Panc1 (cell line): ENCODE measurements around the gene CAVIN2.

Experiments used
- CTCF ChIP-seq: fragments of 450-650 bp; IDR thresholded peaks from 2 replicates; pipeline ENCODE4 v1.5.1; 2017; ENCODE audit warnings: mild to moderate bottlenecking
- TF ChIP-seq, protein P1 (sequence below), 2 experiments: IDR thresholded peaks; 2 replicates each; pipeline ENCODE4 v1.6.1; 2011 to 2012; ENCODE audit warnings: low read depth in 2 of 2, control low read depth in 1 of 2, low read length in 1 of 2, mild to moderate bottlenecking in 1 of 2, moderate library complexity in 1 of 2; ENCODE audit not compliant: insufficient read depth in 1 of 2

GRCh38 chr2:191836853-191837769 lies 9.8 kb downstream of the CAVIN2 start:
- no peak for TF ChIP-seq CTCF
- TF ChIP-seq, protein P1, sequence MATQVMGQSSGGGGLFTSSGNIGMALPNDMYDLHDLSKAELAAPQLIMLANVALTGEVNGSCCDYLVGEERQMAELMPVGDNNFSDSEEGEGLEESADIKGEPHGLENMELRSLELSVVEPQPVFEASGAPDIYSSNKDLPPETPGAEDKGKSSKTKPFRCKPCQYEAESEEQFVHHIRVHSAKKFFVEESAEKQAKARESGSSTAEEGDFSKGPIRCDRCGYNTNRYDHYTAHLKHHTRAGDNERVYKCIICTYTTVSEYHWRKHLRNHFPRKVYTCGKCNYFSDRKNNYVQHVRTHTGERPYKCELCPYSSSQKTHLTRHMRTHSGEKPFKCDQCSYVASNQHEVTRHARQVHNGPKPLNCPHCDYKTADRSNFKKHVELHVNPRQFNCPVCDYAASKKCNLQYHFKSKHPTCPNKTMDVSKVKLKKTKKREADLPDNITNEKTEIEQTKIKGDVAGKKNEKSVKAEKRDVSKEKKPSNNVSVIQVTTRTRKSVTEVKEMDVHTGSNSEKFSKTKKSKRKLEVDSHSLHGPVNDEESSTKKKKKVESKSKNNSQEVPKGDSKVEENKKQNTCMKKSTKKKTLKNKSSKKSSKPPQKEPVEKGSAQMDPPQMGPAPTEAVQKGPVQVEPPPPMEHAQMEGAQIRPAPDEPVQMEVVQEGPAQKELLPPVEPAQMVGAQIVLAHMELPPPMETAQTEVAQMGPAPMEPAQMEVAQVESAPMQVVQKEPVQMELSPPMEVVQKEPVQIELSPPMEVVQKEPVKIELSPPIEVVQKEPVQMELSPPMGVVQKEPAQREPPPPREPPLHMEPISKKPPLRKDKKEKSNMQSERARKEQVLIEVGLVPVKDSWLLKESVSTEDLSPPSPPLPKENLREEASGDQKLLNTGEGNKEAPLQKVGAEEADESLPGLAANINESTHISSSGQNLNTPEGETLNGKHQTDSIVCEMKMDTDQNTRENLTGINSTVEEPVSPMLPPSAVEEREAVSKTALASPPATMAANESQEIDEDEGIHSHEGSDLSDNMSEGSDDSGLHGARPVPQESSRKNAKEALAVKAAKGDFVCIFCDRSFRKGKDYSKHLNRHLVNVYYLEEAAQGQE (IDR thresholded peaks at IDR 0.05; ENCODE audit: insufficient read depth in 1 of 2, low read depth in 2 of 2, low read length in 1 of 2), result no peak
